Measurements from ENCODE around the gene RNF5. TPM values are rescaled to one million over a fixed set of nuclear protein-coding genes. Genes with fewer than 3 reads are reported as not detected.

RNF5 gene
- total RNA-seq = 10 to 100 TPM; 46.5 to 68.0 (median 52.8) TPM

- no peak for TF ChIP-seq CTCF (IDR thresholded peaks at IDR 0.05; ENCODE audit: low read depth)
Measured at GRCh38 chr6:32177788-32178546, at the start of gene RNF5. RNF5 (plus strand) TSS chr6:32178405; CDS start chr6:32178512, 107 bp downstream.

GRCh38 chr6:32128751-32129296 is 49.4 kb upstream of the RNF5 start:
- TF ChIP-seq CTCF (IDR thresholded peaks at IDR 0.05; ENCODE audit: low read depth) = no peak

GRCh38 chr6:32129297-32130088 is 48.7 kb upstream of the RNF5 start:
- no peak for TF ChIP-seq CTCF (IDR thresholded peaks at IDR 0.05; ENCODE audit: low read depth)

GRCh38 chr6:32131439-32131948 is 46.7 kb upstream of the RNF5 start:
- no peak for TF ChIP-seq CTCF (IDR thresholded peaks at IDR 0.05; ENCODE audit: low read depth)

GRCh38 chr6:32132110-32132509 is 46.1 kb upstream of the RNF5 start:
- TF ChIP-seq CTCF (IDR thresholded peaks at IDR 0.05; ENCODE audit: low read depth) = no peak

- TF ChIP-seq CTCF (IDR thresholded peaks at IDR 0.05; ENCODE audit: low read depth) = no peak
Measured at GRCh38 chr6:32133786-32134185, 44.4 kb upstream of the RNF5 start.

GRCh38 chr6:32137454-32137853 is 40.8 kb upstream of the RNF5 start:
- TF ChIP-seq CTCF (IDR thresholded peaks at IDR 0.05; ENCODE audit: low read depth) = no peak
